Left colon (tissue), 2 donors: ENCODE data around the gene OOSP1. TPM values are rescaled to one million over a fixed set of nuclear protein-coding genes. Genes with fewer than 3 reads are reported as not detected.
"Not testable (repeated sequence)": the region's sequence is repeated elsewhere in the genome, so short reads cannot be mapped to it uniquely, and the experiment has no call there.

Experiments
- ATAC-seq: fragments of 200-7000 bp; cut with Tn5 transposase; one replicate; pipeline ENCODE4 v1.9.1; 2020; ENCODE audit warnings: mild to moderate bottlenecking, moderate library complexity
- DNase-seq, 2 donors: peaks; one replicate each; pipeline ENCODE4 v3.0.0-alpha.2; 2020
- intact Hi-C, 2 donors: fragments of 100-400 bp; cut with DNase I in 1 of 2; cut with micrococcal nuclease in 1 of 2; formaldehyde crosslinking; loops; one replicate each; pipeline versions ENCODE4 v1.11.2 to v1.14.0; 2022; cut with DNase I, micrococcal nuclease
- long read RNA-seq: library from polyadenylated mRNA; unstranded; transcript quantifications from one replicate; pipeline ENCODE4 v2.0.0, GENCODE V29; 2021
- total RNA-seq, 2 donors: library from RNA; stranded (reverse); fragmentation: NEBNext Ultra II Directional; extraction: Animal tissue kit (Norgen Biotek cat#: 25700); gene quantifications; one replicate each; pipeline ENCODE4 v1.2.1, GENCODE V29; 2021
- donor health status: DM: no; HTN: no; CAD: no.
- donor health status: DM: yes; HTN: yes; CAD: no.

Gene OOSP1, protein sequence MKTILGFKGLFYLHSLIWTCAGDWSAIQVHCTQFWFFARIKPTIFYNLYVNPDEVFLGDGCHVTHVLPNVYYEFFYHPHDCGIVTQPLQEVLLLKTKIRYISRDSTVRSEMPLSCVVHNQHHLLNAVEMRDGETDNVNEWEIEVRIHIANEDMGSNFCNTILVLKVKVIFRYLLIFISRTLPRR
- under 1 TPM in 1 of 2 donors, not detected in 1; 0.37 TPM for total RNA-seq
- long read RNA-seq: 0 reads

DNA sequence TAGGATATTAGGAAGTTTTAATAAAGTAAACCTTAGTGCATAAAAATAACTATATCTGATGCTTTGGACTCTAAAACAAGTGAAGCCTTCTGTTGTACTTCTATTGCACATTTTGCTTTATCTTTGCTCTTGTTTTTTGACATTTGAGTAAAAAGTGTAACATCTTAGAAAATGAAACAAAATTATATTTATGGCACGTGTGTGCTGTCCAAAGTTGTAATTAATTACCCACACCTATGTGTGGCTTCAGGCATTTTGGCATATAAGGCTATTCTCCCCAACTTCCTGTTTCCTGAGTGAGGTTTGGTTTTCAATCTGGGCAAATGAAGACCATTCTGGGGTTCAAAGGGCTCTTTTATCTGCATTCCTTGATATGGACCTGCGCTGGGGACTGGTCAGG lies at the start of gene OOSP1:
Gene OOSP1, plus strand, starts transcription at position 301 of the 400 bp plus-strand sequence. Its CDS starts 23 bp downstream, at position 324.
- ATAC-seq: no peak
- intact Hi-C loops: no loop called here
- no peak for DNase-seq

DNA sequence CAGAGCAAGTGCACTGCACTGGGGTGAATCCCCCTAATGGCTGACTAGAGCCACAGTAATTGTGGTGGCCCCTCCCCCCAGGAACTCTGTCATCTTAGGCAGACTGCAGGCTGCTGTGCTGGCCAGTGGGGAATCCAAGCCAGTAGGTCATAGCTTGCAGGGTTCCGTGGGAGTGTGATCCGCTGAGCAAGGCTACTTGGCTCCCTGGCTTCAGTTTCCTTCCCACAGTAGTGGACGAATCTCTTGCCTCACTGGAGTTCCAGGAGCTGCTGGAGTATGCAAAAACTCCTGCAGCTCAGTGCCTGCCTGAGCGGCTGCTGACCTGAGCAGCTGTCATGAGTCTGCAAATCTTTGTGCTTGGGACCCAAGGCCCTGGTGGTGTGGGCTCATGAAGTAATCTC lies 46.5 kb upstream of the OOSP1 start:
- ATAC-seq: no peak

DNA sequence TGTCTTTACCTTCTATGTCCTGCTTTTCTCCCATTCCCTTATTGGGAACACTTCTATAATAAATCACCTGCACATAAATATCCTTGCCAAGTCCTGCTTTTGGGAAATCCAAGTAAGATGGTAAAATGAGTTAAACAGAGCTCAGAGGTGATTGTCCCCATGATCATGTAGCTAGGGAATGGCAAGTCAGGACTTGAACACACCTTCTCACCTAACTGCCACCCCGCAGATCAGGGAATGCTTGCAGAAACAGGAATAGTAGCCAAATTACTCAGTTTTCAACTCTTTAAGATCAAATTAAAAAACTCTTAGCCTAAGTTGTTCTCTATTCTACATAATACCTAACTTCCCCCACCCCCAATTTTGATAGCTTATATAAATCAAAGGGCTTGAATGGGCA lies 43.6 kb upstream of the OOSP1 start:
- DNase-seq (no peak), ATAC-seq (no peak)
- intact Hi-C loops: no loop called here

More for the DNA sequence above, 46.5 kb upstream of the OOSP1 start:
- no peak for DNase-seq
- intact Hi-C loops: no loop called here

DNA sequence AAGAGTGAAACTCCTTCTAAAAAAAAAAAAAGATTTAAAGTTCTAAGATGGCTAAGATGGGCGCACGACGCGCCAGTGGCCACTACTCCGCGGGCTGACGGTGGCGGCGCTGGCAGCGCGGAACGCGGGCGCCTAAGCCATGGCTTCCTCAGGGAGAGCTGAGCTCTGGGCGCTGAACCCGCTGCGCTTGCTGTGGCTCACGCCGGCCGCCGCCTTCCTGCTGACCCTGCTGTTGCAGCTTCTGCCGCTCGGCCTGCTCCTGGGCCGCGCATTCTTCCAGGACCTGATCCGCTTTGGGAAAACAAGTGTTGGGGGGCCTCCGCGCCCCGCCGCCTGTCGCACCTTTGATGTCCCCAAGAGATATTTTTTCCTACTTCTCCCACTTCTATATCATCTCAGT lies 40.2 kb upstream of the OOSP1 start:
- intact Hi-C loops: no loop called here
- no peak for ATAC-seq
- DNase-seq: no peak

DNA sequence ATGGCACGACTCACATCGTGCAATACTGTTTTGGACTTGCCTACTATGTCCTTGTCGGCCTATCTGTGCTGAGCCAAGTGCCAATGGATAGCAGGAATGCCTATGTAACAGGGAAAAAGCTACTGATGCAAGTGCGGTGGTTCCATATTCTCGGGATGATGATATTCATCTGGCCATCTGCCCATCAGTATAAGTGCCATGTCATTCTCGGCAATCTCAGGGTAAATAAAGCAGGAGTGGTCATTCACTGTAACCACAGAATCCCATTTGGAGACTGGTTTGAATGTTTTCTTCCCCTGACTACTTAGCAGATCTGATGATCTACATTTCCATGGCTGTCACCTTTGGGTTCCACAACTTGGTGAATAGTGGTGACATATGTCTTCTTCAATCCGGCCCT lies 39.6 kb upstream of the OOSP1 start:
- intact Hi-C loops: no loop called here
- DNase-seq (no peak), ATAC-seq (no peak)

DNA sequence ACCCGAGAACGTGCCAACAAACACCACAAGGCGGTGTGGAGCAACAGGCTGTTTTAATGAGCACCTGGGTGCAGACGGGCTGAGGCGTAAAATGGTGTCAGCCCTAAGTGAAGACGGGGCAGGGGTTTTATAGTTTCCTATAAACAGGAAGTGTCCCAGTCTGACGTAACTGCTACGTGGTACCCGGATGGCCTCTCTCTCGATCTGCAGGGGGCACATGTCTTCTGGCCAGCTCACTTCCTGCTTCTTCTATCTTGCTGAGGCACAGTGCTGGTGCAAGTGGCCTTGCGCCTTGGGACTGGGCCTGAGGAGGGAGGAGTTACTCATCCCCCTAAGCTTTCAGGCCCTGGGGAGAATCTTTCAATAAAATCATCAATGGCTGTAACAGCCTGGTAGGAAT lies 38.7 kb upstream of the OOSP1 start:
- intact Hi-C loops: no loop called here
- ATAC-seq (no peak), DNase-seq (no peak)

DNA sequence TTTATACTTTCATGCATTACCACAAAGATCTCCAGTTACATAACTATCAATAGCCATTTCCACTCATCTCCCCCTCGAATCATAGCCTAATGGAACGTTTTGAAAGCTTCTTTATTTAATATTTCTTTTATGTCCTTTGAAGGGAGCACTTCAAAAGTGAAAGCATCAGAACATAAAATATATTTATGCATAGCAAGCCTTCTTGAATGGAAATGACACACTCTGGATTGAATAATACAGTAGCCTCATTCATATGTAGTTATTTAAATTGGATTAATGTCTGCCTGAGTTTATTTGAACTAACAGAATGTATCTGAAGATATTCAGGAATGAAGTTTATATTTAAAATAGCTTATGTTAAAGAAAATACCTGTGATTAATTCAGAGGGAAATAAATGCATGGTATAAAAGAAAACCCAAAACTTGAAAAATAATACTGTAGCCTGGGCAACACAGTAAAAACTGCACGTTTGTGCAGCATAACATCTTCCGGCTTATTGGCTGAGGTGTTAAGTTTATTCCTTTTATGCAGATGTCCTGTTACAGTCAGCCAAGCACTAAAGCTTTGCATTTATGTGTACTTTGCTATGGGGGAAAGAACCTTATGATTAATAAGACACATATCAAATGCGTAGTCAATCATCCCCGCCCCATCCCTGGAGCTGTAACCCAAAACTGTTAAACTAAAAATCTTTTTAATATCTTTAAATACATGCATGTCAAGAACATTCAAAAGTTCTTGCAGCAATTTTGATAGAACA lies 37.7 kb upstream of the OOSP1 start:
- DNase-seq (no peak), ATAC-seq (no peak)
- intact Hi-C loops: no loop called here

DNA sequence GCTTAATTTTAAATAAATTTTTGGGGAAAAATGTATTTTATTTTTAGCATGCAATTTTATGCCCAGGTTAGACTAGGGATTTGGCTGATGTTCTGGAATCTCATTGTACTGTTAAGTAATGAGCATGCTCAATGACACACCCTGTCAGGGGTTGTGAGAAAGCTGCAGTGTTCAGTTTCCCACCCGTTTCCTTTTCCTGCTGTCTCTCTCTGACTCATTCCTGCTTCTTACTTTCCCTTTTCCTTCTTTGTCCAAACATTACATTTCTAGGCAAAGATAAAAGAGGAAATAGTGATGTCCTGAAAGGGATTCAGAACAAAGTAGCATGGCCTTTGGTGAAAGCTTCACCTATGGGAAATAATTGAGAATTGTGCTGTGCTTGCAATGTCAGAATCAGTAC lies 36.9 kb upstream of the OOSP1 start:
- DNase-seq (no peak), ATAC-seq (peak; percentile 87)
- intact Hi-C loops: no loop called here

DNA sequence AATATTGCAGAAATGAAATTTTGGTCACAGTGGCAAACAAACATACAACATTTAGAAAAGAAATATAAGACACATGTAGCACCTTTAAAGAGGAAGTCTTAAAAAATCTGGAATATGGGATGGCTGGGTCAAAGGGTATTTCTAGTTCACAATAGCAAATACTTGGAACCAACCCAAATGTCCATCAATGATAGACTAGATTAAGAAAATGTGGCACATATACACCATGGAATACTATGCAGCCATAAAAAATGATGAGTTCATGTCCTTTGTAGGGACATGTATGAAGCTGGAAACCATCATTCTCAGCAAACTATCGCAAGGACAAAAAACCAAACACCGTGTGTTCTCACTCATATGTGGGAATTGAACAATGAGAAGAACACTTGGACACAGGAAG lies 34.7 kb upstream of the OOSP1 start:
- intact Hi-C loops, DNase-seq: not testable (repeated sequence)

DNA sequence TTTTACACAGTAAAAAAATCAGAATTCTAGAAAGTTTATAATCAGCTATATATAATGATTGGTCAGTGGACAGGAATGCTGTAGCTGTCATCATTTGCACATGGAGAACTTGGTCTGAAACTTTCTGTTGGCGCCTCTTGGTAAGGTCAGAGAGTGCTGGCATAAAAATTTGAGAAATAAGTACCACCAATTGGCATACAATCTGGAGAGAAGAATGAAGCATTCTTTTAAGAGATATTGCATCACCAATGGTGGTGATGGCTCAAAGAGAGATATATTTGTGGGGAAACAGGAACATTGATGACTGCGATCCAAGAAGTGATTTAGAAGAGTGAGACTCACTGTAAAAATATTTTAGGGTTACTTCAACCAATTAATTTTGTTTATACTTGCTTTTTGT lies 19.8 kb upstream of the OOSP1 start:
- no peak for DNase-seq
- ATAC-seq: no peak
- intact Hi-C loops: no loop called here

More for the DNA sequence above, 34.7 kb upstream of the OOSP1 start:
- not testable (repeated sequence) for ATAC-seq

DNA sequence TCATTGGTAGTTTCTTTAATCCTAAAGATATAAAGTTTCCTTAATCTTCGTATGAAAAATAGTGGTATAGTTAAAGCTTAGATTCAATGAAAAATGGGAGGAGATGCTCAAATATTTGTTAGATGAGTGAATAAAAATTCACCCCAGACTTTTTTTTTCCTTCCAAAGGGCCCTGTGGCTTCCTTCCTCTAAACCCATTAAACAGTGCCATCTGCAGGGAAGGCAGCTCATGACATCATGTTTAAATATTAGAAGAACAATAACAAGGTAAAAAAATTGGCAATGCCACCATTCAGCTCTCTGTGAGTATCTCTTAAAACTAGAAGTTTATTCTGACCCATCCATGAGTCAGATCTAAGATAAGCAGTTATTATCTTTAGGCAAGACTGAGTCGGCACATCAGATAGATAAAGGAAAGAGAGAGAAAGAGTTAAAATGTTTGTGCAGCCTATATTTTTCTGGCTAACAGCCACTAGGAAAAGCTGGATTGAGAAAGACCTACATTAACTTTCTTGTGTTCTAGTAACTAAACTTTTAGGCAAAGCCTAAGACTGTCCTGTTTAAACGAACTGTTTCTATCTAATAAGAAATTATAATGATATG lies 19.1 kb upstream of the OOSP1 start:
- DNase-seq (peak in 1 of 2 donors; percentile 43), ATAC-seq (peak; percentile 59)
- intact Hi-C loops: no loop called here

DNA sequence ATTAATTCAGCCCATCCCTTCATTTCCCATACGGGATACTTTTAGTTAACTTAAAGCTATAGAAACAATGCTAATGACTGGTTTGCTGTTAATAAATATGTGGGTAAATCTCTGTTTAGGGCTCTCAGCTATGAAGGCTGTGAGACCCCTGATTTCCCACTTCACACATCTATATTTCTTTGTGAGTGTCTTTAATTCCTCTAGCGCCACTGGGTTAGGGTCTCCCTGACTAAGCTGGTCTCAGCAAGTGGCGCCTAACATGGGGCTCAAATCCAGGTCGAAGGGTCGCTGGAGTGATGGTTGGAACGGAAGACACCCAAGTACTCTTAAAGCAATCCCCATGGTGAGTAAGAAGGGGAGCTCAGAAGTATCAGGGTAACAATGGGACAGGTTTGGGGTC lies 14.4 kb upstream of the OOSP1 start:
- intact Hi-C loops: no loop called here
- peak in 1 of 2 donors; percentile 8 for DNase-seq

DNA sequence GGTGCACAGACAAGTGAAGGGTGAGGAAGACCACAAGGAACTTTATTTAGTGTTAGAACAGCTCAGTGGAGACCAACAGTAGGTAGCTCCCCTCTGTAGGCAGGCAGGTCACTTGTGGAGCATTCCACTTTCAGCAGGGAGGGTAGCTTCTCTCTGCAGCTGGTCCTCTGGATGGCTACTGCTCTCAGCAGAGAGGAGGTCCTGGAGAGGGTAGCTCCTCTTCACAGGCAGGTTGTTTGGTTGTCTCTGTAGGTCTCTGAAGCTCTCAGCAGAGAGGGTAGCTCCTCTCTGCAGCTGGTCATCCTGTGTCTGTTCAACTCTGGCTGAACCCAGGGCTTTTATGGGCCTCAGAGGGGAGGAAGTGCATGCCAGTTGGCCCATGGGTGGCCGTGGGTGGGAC lies 6.5 kb upstream of the OOSP1 start:
- DNase-seq: no peak
- no peak for ATAC-seq
- intact Hi-C loops: no loop called here

More for the DNA sequence above, 14.4 kb upstream of the OOSP1 start:
- ATAC-seq: no peak

DNA sequence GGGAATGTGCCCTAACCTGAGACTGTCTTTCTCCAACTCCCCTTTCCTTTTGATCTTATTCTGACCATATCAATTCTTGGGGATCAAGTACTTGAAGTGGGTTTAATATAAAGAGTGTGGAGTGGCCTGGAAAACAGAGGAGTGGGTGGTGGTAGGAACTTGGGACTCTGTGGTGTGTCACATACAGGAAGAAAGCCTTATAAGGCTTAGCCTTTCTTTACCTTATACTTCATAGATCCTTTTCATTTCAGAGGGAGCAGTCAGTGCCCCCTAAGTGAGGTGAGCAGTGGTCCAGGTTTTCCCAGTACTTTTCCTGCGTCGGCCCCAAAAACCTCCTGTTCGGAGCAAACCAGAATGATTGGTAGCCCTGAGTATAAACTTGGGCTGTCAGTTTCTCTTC lies 486 bp downstream of the OOSP1 start:
- DNase-seq: no peak
- ATAC-seq: no peak
- intact Hi-C loops: no loop called here

DNA sequence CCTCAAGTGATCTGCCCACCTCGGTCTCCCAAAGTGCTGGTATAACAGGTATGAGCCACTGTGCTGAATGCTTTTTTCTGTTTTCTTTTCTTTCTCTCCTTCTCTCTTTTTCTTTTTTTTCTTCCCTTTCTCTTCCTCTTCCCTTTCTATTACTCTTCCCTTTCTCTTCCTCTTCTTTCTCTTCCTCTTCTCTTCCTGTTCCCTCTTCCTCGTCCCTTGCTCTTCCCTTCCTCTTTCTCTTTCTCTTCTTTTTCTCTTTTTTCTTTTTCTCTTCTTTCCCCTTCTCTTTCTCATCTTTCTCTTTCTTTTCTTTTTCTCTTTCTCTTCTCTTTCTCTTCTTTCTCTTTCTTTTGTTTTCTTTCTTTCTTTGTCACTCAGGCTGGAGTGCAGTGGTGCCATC lies 1.2 kb downstream of the OOSP1 start:
- ATAC-seq: no peak
- intact Hi-C loops: no loop called here
- no peak for DNase-seq

DNA sequence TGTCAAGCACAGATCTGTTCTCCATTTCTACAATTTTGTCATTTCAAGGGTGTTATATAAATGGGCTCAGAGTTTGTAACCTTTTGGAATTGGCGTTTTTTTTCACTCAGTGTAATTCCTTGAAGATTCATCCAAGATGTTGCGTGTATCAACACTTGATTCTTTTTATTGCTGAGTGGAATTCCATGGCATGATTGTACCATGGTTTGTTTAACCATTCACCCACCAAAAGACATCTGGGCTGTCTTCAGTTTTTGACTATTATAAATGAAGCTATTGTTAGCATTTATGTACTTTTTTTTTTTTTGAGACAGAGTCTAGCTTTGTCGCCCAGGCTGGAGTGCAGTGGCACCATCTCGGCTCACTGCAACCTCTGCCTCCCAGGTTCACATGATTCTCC lies 2.9 kb downstream of the OOSP1 start:
- ATAC-seq (no peak), DNase-seq (no peak)
- intact Hi-C loops: no loop called here

DNA sequence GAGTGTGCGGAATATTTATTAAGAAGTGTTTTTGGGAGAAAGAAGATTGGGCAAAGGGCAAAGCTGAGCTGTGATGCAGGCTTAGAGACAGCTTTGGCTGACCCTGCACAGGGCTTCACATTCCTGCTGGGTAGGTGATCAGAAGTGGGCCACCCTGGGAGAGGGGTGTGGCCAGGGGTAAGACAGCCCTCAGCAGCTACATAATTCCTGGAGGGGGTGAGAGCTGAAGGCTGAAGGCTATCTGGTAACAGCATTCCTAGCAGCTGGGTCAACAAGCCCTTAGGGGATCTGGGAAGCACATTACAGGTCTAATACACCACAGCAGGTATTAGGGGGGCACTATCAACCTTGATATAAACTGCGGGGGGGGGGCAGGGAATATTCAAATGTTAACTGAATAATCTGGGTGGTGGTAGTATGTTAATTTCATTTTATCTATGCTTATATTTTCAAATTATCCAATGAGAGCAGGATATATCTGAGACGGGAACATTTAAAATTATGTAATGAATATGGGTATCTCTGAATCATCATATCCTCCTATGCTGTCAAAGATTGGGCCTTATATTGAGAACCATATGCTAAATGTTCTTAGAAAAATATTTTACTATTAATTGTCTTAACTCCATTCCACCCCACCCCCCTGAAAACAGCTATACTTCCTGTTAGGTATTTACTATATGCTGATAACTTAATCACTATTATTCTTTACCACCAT lies 5.9 kb downstream of the OOSP1 start:
- no peak for ATAC-seq
- intact Hi-C loops: no loop called here
- DNase-seq: no peak

DNA sequence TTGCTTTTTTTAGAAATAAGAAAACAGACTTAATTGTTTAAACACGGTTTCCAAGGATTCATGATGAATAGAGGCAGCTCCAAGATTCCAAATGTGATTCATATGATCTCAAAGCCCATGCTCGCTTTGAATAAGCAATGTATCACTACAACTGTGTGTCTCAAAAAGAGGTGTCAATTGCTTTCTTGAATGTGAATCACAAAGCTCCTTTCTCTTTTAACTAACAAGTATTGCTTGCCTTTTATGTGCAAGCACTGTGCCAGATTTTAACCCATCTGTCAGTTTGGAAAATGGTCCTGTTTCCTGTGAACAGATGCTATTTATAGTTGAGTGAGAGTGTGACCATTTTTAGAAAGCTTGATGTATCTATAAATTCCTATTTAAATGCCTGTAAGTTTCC lies 6.5 kb downstream of the OOSP1 start:
- intact Hi-C loops: no loop called here
- ATAC-seq: no peak
- DNase-seq: no peak

DNA sequence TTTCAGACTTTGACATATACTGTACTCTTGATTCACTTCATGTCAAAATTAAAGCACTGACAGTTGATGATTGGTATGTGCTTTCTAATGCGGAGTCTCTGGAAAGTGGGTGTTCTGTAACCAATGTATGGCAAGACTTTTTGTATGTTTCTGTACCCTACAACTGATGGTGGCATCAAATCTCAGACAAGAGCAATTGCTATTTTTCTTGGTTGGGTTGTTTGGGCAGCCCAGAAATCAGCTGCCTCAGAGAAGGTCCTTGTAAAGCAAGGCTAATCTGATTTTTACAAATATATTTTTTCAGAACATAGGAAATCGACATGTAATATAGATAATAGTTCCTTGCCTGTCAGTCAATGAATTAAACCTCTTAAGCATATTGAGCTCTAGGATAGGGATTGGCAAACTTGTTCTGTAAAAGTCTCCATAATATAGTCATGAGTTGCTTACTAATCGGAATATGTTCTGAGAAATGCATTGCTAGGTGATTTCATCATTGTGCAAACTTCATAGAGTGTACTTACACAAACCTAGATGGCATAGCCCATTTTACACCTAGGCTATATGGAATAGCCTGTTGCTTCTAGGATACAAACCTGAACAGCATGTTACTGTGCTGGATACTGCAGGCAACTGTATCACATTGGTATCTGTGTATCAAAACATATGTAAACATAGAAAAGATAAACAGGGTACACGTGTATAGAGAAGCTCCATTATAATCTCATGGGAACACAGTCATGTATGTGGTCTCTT lies 15.4 kb downstream of the OOSP1 start:
- ATAC-seq (no peak), DNase-seq (no peak)
- intact Hi-C loops: no loop called here
